GM18505 (cell line): Measurements from ENCODE around the gene SYT14.
"Not testable (repeated sequence)": the region's sequence is repeated elsewhere in the genome, so short reads cannot be mapped to it uniquely, and the experiment has no call there.

Source experiments
- ATAC-seq: cut with Tn5 transposase; IDR thresholded peaks from one replicate; pipeline ENCODE4 v1.9.1; 2021; ENCODE audit not compliant: unreplicated experiment
- POLR2A ChIP-seq: IDR thresholded peaks from 4 replicates; pipeline ENCODE4 v1.6.1; 2011; ENCODE audit warnings: borderline replicate concordance; ENCODE audit not compliant: insufficient read depth, insufficient read length; ENCODE audit errors: extremely low read depth

Gene SYT14

GRCh38 chr1:209962856-209963255 lies 24.8 kb downstream of the SYT14 start:
- TF ChIP-seq POLR2A: no peak
- no peak for ATAC-seq

- TF ChIP-seq POLR2A: no peak
- ATAC-seq: no peak
These were observed 28.0 kb downstream of the SYT14 start for GRCh38 chr1:209965996-209966395.

- not testable (repeated sequence) for ATAC-seq
These were observed 40.7 kb downstream of the SYT14 start for GRCh38 chr1:209978721-209979120.

DNA sequence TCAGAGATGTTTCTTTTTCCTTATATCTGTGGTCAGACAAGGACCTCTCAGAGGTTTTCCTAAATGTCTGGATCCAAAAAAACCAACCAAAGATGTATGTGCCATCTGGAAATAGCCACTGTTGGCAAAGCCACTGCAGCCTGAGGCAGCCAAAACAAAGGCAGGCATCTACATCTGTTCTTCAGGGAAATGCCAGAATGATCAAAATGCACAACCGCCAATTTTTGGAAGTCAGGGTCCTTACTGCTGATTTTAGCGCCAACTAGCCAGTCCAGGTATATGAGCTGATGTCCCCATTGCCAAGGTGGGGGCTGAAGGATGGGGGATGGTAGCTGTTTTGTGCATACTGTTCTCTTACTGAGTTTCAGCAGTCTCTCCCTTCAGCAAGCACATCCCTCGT lies 45.9 kb downstream of the SYT14 start:
- ATAC-seq: no peak
- TF ChIP-seq POLR2A: no peak

- ATAC-seq: no peak
- no peak for TF ChIP-seq POLR2A
These were observed 47.0 kb downstream of the SYT14 start for GRCh38 chr1:209985002-209985401.

GRCh38 chr1:209988706-209989105 lies 50.7 kb downstream of the SYT14 start:
- no peak for TF ChIP-seq POLR2A
- ATAC-seq: no peak

- no peak for ATAC-seq
- no peak for TF ChIP-seq POLR2A
These were observed 51.5 kb downstream of the SYT14 start for GRCh38 chr1:209989525-209989924.

GRCh38 chr1:209993061-209993830 lies 55.2 kb downstream of the SYT14 start:
- no peak for ATAC-seq
- no peak for TF ChIP-seq POLR2A

DNA sequence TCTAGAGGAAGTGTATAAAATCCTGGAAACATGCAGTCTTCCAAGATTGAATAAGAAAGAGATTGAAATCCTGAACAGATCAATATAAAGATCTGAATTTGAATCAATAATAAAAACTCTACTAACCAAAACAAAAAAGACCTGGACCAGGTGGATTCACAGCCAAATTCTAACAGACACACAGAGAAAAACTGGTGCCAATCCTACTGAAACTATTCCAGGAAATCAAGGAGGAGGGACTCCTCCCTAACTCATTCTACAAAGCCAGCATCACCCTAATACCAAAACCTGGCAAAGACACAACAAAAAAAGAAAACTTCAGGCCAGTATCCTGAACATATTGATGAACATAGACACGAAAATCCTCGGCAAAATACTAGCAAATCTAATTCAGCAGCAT lies 58.3 kb downstream of the SYT14 start:
- no peak for ATAC-seq
- TF ChIP-seq POLR2A: no peak

GRCh38 chr1:209999005-209999404 lies 61.0 kb downstream of the SYT14 start:
- TF ChIP-seq POLR2A: no peak
- ATAC-seq: no peak

- no peak for ATAC-seq
- TF ChIP-seq POLR2A: no peak
These were observed 63.7 kb downstream of the SYT14 start for GRCh38 chr1:210001751-210002150.

GRCh38 chr1:210003501-210003900 lies 65.5 kb downstream of the SYT14 start:
- no peak for ATAC-seq
- TF ChIP-seq POLR2A: no peak

GRCh38 chr1:210010161-210010560 lies 72.1 kb downstream of the SYT14 start:
- no peak for TF ChIP-seq POLR2A
- ATAC-seq: no peak

- ATAC-seq: no peak
- TF ChIP-seq POLR2A: no peak
These were observed 83.3 kb downstream of the SYT14 start for GRCh38 chr1:210021145-210021860.

GRCh38 chr1:210022044-210022443 lies 84.0 kb downstream of the SYT14 start:
- no peak for TF ChIP-seq POLR2A
- ATAC-seq: no peak

DNA sequence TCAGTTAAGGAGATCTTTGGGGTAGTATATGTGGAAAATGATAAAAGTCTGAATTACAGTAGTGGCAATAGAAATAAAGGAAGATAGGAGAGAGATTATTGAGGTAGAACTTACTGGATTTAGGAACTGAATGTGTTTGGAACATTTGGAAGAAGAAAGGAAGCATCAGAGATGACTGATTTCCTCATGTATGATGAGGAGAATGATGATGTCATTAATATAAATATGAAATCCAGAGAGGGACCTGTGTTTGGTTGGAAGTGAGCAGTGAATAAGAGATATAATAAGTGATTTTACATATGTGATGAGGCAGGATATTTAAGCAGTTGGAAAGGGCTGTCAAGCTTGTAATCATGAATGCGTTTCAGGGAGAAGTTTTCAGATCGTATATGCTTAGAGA lies 86.3 kb downstream of the SYT14 start:
- ATAC-seq: no peak
- TF ChIP-seq POLR2A: no peak
